Cardiac muscle cell (in vitro differentiated cells and primary cell): ENCODE data around the gene GLYATL3. TPM values are rescaled to one million over a fixed set of nuclear protein-coding genes. Genes with fewer than 3 reads are reported as not detected.

Source experiments
- DNase-seq, 2 donors: peaks; one replicate each; pipeline versions ENCODE4 v3.0.0 to v3.0.0-alpha.2; 2010 to 2017; ENCODE audit warnings: low read depth in 1 of 2, low spot score in 1 of 2
- H3K27ac ChIP-seq: fragments of 200-600 bp; sonication (generic); 2 replicates; pipeline ENCODE4 v1.5.1; 2016
- H3K27me3 ChIP-seq: fragments of 200-600 bp; sonication (generic); 2 replicates; pipeline ENCODE4 v1.6.0; 2016; ENCODE audit warnings: control low read depth
- H3K36me3 ChIP-seq: fragments of 200-600 bp; sonication (generic); 2 replicates; pipeline ENCODE4 v1.5.1; 2016; ENCODE audit warnings: control low read depth
- H3K4me1 ChIP-seq: fragments of 200-600 bp; sonication (generic); 2 replicates; pipeline ENCODE4 v1.8.1; 2017; ENCODE audit warnings: low read depth, mild to moderate bottlenecking, mixed run types
- H3K4me3 ChIP-seq: fragments of 200-600 bp; sonication (generic); 2 replicates; pipeline ENCODE4 v1.5.1; 2016; ENCODE audit warnings: mild to moderate bottlenecking
- H3K9me3 ChIP-seq: fragments of 200-600 bp; sonication (generic); 2 replicates; pipeline ENCODE4 v1.5.1; 2017; ENCODE audit warnings: low read depth, mild to moderate bottlenecking, control low read depth
- CTCF ChIP-seq: IDR thresholded peaks from 2 replicates; pipeline ENCODE4 v1.5.1; 2012; ENCODE audit warnings: low read depth, mild to moderate bottlenecking, low read length
- polyA plus RNA-seq: library from polyadenylated mRNA; unstranded; fragments of >200 nt; fragmentation: Nextera tagmentation; extraction: Ambion mirVana; gene quantifications from 2 replicates; pipeline ENCODE4 v1.2.1, GENCODE V29; 2016
- total RNA-seq: library from RNA; depleted of rRNA; stranded (reverse); fragments of >200 nt; gene quantifications from 2 replicates; pipeline ENCODE4 v1.2.3, GENCODE V29; 2016

Gene GLYATL3
- total and polyA plus RNA-seq, 2 experiments from 2014 or later = not detected

DNA sequence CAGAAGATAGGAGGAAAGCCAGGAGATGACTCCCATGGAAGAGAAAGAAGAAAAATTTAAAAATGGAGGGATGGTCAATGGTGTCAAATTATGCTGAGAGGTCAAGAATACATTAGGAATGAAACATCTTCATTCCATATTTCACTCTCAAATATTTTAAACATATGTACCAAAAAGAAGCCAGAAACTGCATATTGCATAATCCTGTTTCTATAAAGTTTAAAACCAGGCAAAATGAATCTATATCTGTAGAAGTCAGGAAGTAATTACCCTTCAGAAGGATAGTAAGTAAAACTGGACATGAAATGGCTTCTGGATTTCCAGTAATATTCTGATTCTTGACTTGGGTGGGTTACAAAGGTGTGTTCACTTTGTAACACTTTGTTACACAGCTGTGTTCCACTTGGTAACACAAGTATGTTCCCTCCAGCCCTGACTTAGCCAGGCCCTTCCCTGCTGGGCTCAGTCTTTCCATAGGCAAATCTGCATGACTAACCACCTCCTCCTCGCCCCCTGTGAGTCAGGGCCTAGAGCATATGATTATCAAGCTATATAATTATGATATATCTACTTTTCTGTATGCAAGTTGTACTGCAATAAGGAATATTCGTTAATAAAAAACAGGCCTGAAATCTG, 30.5 kb downstream of the GLYATL3 start:
- no peaks in the 10 kb centered on the region for H3K27me3 ChIP-seq
- H3K9me3 ChIP-seq = no peaks in the 10 kb centered on the region
- H3K36me3 ChIP-seq = no peaks in the 10 kb centered on the region
- no peak for TF ChIP-seq CTCF
- no peak overlapping the region for H3K4me3 ChIP-seq
- no peak overlapping the region for H3K27ac ChIP-seq
- no peaks in the 10 kb centered on the region for H3K4me1 ChIP-seq
- no peak for DNase-seq

GRCh38 chr6:49531774-49532569, 32.2 kb downstream of the GLYATL3 start:
- Histone ChIP-seq H3K4me1 (no peaks in the 10 kb centered on the region), H3K9me3 (no peaks in the 10 kb centered on the region), H3K27me3 (no peaks in the 10 kb centered on the region), H3K4me3 (no peak overlapping the region), H3K27ac (no peak overlapping the region), H3K36me3 (no peaks in the 10 kb centered on the region)
- peak; percentile 78 for TF ChIP-seq CTCF
- DNase-seq = peak; percentile 52 to 82

DNA sequence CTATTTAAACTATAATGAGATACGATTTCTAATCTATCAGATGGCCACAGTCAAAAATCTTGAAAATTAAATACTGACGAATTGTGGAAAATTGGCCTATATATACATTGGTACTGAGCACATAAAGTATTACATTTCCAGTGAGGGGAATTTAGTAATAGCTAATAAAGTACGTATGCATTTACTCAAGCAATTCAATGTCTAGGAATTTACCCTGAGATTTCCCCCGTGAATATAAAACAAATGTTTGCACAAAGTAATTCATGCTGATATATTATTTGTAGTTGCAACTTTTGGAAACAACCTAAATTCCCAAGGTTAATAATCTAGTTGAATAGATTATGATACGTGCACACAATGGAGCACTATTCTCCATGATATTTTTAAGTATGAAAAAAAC, 36.1 kb downstream of the GLYATL3 start:
- Histone ChIP-seq H3K4me1 (no peaks in the 10 kb centered on the region), H3K36me3 (no peaks in the 10 kb centered on the region), H3K9me3 (no peaks in the 10 kb centered on the region), H3K27ac (no peak overlapping the region), H3K27me3 (no peaks in the 10 kb centered on the region), H3K4me3 (no peak overlapping the region)
- DNase-seq = no peak
- no peak for TF ChIP-seq CTCF

- H3K27ac ChIP-seq = no peak overlapping the region
- H3K27me3 ChIP-seq = no peaks in the 10 kb centered on the region
- no peak for TF ChIP-seq CTCF
- H3K36me3 ChIP-seq = no peaks in the 10 kb centered on the region
- no peak for DNase-seq
- no peaks in the 10 kb centered on the region for H3K9me3 ChIP-seq
- no peak overlapping the region for H3K4me3 ChIP-seq
- H3K4me1 ChIP-seq = no peaks in the 10 kb centered on the region
Measured at GRCh38 chr6:49539102-49539501, 39.4 kb downstream of the GLYATL3 start.

- no peaks in the 10 kb centered on the region for H3K27me3 ChIP-seq
- no peak overlapping the region for H3K27ac ChIP-seq
- no peaks in the 10 kb centered on the region for H3K9me3 ChIP-seq
- H3K36me3 ChIP-seq = no peaks in the 10 kb centered on the region
- DNase-seq = no peak
- no peak for TF ChIP-seq CTCF
- H3K4me1 ChIP-seq = no peaks in the 10 kb centered on the region
- H3K4me3 ChIP-seq = no peak overlapping the region
Measured at GRCh38 chr6:49540614-49541013, 40.9 kb downstream of the GLYATL3 start.
